ENCODE data around the gene SALL1.

DNA sequence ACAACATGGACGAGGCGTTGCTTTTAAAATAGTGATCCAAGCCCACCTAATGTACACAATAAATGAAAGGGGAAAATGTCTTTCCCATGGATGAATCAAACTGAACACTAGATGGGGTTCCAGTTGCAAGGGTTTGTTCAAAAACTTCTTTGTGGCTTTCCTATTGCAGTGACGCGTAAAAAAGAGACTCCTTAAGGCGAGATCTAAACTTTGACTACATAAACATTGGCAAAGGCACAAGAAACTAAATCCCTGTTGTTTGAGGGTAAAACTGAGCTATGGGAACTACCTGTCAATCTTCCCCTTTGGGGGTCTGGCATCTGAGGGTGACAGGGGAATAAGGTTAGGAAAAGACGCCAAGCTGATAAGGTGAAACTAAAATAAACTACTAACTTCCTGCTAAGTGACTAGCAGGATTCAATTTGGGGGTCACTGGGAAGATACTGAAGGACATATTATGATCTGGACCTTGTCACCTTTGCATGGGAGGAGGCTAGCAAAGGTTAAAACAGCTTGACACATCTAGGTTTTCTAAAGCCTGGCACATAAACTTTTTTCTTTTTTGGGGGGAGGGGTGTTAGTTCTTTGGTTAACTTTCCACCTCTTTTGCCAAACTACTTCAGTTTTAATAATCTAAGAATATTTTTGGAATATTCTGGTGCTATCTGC is 4.7 kb downstream of the SALL1 start:
- no peak for TF ChIP-seq POLR2AphosphoS5 (IDR thresholded peaks at IDR 0.05; ENCODE audit: low read depth, low read length)
- no peak for TF ChIP-seq POLR2A (IDR thresholded peaks at IDR 0.05; ENCODE audit: control extremely low read depth in 1 of 2, low read depth in 2 of 2, low read length in 2 of 2)
- TF ChIP-seq, protein P1, sequence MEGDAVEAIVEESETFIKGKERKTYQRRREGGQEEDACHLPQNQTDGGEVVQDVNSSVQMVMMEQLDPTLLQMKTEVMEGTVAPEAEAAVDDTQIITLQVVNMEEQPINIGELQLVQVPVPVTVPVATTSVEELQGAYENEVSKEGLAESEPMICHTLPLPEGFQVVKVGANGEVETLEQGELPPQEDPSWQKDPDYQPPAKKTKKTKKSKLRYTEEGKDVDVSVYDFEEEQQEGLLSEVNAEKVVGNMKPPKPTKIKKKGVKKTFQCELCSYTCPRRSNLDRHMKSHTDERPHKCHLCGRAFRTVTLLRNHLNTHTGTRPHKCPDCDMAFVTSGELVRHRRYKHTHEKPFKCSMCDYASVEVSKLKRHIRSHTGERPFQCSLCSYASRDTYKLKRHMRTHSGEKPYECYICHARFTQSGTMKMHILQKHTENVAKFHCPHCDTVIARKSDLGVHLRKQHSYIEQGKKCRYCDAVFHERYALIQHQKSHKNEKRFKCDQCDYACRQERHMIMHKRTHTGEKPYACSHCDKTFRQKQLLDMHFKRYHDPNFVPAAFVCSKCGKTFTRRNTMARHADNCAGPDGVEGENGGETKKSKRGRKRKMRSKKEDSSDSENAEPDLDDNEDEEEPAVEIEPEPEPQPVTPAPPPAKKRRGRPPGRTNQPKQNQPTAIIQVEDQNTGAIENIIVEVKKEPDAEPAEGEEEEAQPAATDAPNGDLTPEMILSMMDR (IDR thresholded peaks at IDR 0.05; ENCODE audit: control extremely low read depth in 1 of 3, insufficient read depth in 1 of 3, low read depth in 1 of 3, low read length in 3 of 3) = peak in 1 of 3 experiments; percentile 10; a peak in 1 of 4 replicates
- TF ChIP-seq EZH2 (IDR thresholded peaks at IDR 0.05; ENCODE audit: low read depth, low read length, severe bottlenecking) = no peak
- no peak for TF ChIP-seq BRCA1 (IDR thresholded peaks at IDR 0.05; ENCODE audit: low read depth, low read length)
- TF ChIP-seq, protein P2, sequence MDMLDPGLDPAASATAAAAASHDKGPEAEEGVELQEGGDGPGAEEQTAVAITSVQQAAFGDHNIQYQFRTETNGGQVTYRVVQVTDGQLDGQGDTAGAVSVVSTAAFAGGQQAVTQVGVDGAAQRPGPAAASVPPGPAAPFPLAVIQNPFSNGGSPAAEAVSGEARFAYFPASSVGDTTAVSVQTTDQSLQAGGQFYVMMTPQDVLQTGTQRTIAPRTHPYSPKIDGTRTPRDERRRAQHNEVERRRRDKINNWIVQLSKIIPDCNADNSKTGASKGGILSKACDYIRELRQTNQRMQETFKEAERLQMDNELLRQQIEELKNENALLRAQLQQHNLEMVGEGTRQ (IDR thresholded peaks at IDR 0.05; ENCODE audit: low read length) = no peak
- TF ChIP-seq CHD1 (IDR thresholded peaks at IDR 0.05; ENCODE audit: low read depth, low read length) = no peak
- TF ChIP-seq TEAD4 (IDR thresholded peaks at IDR 0.05; ENCODE audit: low read depth, low read length) = no peak
- no peak for TF ChIP-seq RBBP5 (IDR thresholded peaks at IDR 0.05; ENCODE audit: borderline replicate concordance, low read depth, low read length)
- no peak for TF ChIP-seq GABPA (IDR thresholded peaks at IDR 0.05; ENCODE audit: borderline replicate concordance, insufficient read depth, low read length)
- TF ChIP-seq RAD21 (IDR thresholded peaks at IDR 0.05 in 1 of 2, conservative IDR thresholded peaks at IDR 0.05 in 1 of 2; ENCODE audit: low read depth in 2 of 2, low read length in 2 of 2) = peak; percentile 15 to 36; a peak in 1 of 4 replicates
- no peak for TF ChIP-seq NRF1 (IDR thresholded peaks at IDR 0.05; ENCODE audit: low read depth, low read length)

Data from H1 (cell line).